ENCODE data around the gene FBXO33. TPM values are rescaled to one million over a fixed set of nuclear protein-coding genes. Genes with fewer than 3 reads are reported as not detected.
"Not testable (repeated sequence)": the region's sequence is repeated elsewhere in the genome, so short reads cannot be mapped to it uniquely, and the experiment has no call there.

FBXO33 gene
- total RNA-seq, 4 donors from 2014 or later: 12.9 to 18.4 (median 16.2) TPM

DNA sequence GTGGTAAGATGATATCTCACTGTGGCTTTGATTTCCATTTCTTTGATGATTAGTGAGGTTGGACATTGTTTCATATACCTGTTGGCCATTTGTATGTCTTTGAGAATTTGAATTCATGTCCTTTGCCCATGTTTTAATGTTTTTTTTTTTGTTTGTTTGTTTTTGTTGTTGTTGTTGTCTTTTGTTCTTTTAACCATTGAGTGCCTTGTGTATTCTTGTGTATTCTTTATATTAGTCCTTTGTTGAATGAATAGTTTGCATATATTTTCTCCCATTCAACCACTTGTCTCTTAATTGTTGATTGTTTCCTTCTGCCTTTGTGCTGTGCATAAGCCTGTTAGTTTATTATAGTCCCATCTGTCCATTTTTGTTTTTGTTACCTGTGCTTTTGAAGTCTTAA, 71.9 kb downstream of the FBXO33 start:
- peaks cover 0 to 63% (median 0%) of the 10 kb centered on the region in 3 donors for H3K36me3 ChIP-seq
- H3K4me1 ChIP-seq: no peaks in the 10 kb centered on the region
- no peak overlapping the region for H3K27ac ChIP-seq
- no peaks in the 10 kb centered on the region for H3K27me3 ChIP-seq
- TF ChIP-seq, protein P1, sequence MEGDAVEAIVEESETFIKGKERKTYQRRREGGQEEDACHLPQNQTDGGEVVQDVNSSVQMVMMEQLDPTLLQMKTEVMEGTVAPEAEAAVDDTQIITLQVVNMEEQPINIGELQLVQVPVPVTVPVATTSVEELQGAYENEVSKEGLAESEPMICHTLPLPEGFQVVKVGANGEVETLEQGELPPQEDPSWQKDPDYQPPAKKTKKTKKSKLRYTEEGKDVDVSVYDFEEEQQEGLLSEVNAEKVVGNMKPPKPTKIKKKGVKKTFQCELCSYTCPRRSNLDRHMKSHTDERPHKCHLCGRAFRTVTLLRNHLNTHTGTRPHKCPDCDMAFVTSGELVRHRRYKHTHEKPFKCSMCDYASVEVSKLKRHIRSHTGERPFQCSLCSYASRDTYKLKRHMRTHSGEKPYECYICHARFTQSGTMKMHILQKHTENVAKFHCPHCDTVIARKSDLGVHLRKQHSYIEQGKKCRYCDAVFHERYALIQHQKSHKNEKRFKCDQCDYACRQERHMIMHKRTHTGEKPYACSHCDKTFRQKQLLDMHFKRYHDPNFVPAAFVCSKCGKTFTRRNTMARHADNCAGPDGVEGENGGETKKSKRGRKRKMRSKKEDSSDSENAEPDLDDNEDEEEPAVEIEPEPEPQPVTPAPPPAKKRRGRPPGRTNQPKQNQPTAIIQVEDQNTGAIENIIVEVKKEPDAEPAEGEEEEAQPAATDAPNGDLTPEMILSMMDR (IDR thresholded peaks at IDR 0.05): no peak
- no peak for TF ChIP-seq EP300 (IDR thresholded peaks at IDR 0.05)
- no peak for TF ChIP-seq POLR2A (IDR thresholded peaks at IDR 0.05)
- H3K4me3 ChIP-seq: no peak overlapping the region
- no peak for DNase-seq (ENCODE audit: low spot score in 2 of 2)
- H3K9me3 ChIP-seq: peaks cover 0 to 26% (median 6%) of the 10 kb centered on the region in 4 donors

DNA sequence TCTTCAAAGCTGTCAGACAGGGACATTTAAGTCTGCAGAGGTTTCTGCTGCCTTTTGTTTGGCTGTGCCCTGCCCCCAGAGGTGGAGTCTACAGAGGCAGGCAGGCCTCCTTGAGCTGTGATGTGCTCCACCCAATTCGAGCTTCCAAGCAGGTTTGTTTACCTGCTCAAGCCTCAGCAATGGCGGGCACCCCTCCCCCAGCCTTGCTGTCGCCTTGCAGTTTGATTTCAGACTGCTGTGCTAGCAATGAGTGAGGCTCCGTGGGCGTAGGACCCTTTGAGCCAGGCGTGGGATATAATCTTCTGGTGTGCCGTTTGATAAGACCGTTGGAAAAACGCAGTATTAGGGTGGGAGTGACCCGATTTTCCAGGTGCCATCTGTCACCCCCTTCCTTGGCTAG, 73.2 kb downstream of the FBXO33 start:
- not testable (repeated sequence) for H3K27ac ChIP-seq; H3K4me3 ChIP-seq; H3K27me3 ChIP-seq; H3K4me1 ChIP-seq; DNase-seq (ENCODE audit: low spot score in 2 of 2)
- Histone ChIP-seq H3K9me3 (peaks cover 0 to 14% (median 3%) of the 10 kb centered on the region in 4 donors), H3K36me3 (peaks cover 0 to 56% (median 0%) of the 10 kb centered on the region in 3 donors)
- WGBS, 2 donors: 90 to 98% methylated on average over 10 of the region's 10 CpGs

DNA sequence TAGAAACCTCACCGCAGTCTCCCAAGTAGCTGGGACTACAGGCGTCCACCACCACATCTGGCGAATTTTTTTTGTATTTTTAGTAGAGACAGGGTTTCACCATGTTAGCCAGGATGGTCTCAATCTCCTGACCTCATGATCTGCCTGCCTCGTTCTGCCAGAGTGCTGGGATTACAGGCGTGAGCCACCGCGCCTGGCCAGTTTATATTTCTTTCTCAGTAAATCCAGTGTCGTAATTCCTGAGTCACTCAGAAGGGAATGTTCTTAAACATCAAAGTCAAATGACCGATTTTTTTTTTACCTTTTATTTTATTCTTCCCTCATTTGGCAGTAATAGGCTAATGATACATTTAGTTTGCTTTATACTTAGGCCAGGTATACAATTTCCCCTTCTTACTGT, 80.5 kb downstream of the FBXO33 start:
- WGBS, 2 donors: 94 to 96% methylated on average over 9 of the region's 9 CpGs
- peaks cover 0 to 48% (median 0%) of the 10 kb centered on the region in 3 donors for H3K36me3 ChIP-seq
- no peak for DNase-seq (ENCODE audit: low spot score in 2 of 2)
- no peak for TF ChIP-seq POLR2A (IDR thresholded peaks at IDR 0.05)
- TF ChIP-seq, protein P1 (IDR thresholded peaks at IDR 0.05): no peak
- TF ChIP-seq EP300 (IDR thresholded peaks at IDR 0.05): no peak
- H3K27ac ChIP-seq: no peak overlapping the region
- H3K4me3 ChIP-seq: no peak overlapping the region
- H3K4me1 ChIP-seq: no peaks in the 10 kb centered on the region
- H3K27me3 ChIP-seq: no peaks in the 10 kb centered on the region
- no peaks in the 10 kb centered on the region for H3K9me3 ChIP-seq

DNA sequence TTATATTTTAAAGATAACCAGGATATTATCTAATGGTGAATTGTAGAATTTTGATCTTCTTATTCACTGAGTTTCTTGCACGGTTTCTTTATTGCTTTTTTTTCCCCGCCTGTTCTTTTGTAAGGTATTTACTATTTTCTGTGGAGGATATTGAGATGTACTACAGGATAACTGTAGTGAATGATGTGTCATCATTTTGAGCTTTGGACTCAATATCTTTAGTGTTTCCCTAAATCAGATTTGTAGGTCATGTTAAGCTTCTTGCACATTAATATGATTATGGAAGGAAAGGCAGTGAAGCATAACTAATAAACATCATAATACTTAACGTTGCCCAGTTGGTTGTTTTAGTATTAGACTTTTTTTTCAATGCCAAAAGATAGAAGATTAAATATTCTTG, 81.4 kb downstream of the FBXO33 start:
- Histone ChIP-seq H3K4me3 (no peak overlapping the region), H3K9me3 (no peaks in the 10 kb centered on the region), H3K27me3 (no peaks in the 10 kb centered on the region), H3K27ac (no peak overlapping the region), H3K4me1 (no peaks in the 10 kb centered on the region), H3K36me3 (peaks cover 0 to 56% (median 0%) of the 10 kb centered on the region in 3 donors)
- no peak for DNase-seq (ENCODE audit: low spot score in 2 of 2)
- TF ChIP-seq POLR2A (IDR thresholded peaks at IDR 0.05) (no peak), EP300 (IDR thresholded peaks at IDR 0.05) (no peak)
- TF ChIP-seq, protein P1 (IDR thresholded peaks at IDR 0.05): no peak
- 93 to 96% methylated on average over 3 of the region's 3 CpGs for WGBS, 2 donors

Other genes starting within 250 kb of the FBXO33 start
- gene MIA2, start 198.5 kb downstream of the FBXO33 start, total RNA-seq: 10 to 100 TPM; 14.7 to 22.2 (median 16.3) TPM